ENCODE data around the gene RAPGEF2. TPM values are rescaled to one million over a fixed set of nuclear protein-coding genes. Genes with fewer than 3 reads are reported as not detected.
"Not testable (repeated sequence)": the region's sequence is repeated elsewhere in the genome, so short reads cannot be mapped to it uniquely, and the experiment has no call there.

Gene RAPGEF2
- total RNA-seq, 1 experiment from 2014 or later, result 21.2 TPM

- Histone ChIP-seq H3K79me2 (ENCODE audit: low read length) (peaks cover 3% of the 10 kb centered on the region; the same call in 1 of the 2 replicates), H4K20me1 (ENCODE audit: low read length) (no peaks in the 10 kb centered on the region), H3K36me3 (ENCODE audit: low read depth, low read length) (no peaks in the 10 kb centered on the region), H3K4me2 (ENCODE audit: low read length) (no peak overlapping the region), H3K9me2 (replicated peaks; ENCODE audit: low read length) (no peaks in the 10 kb centered on the region), H3K4me3 (ENCODE audit: low read length) (no peak overlapping the region), H3K27ac (ENCODE audit: low read length) (no peak overlapping the region), H3F3A (ENCODE audit: low read length, unreplicated experiment) (no peaks in the 10 kb centered on the region), H3K9ac (ENCODE audit: low read length) (no peak overlapping the region), H3K9me3 (ENCODE audit: low read length) (no peaks in the 10 kb centered on the region), H3K4me1 (ENCODE audit: insufficient read depth, low read length) (no peaks in the 10 kb centered on the region), H2AFZ (ENCODE audit: low read length) (no peak overlapping the region), H3K27me3 (ENCODE audit: low read length) (no peaks in the 10 kb centered on the region)
- intact Hi-C loops (cut with micrococcal nuclease), result no loop called here
- ChIA-PET POLR2A (ENCODE audit: unreplicated experiment) (no interaction called here), CTCF (no interaction called here)
- no peak for TF ChIP-seq CTCF (conservative IDR thresholded peaks at IDR 0.05; ENCODE audit: low read depth, low read length)
- TF ChIP-seq EZH2phosphoT487 (IDR thresholded peaks at IDR 0.05; ENCODE audit: borderline replicate concordance, low read length), result no peak
- TF ChIP-seq EZH2 (IDR thresholded peaks at IDR 0.05; ENCODE audit: low read length, unreplicated experiment), result no peak
- BruUV-seq (replicated peaks), result no TSS peak
- DNase-seq (no peak), ATAC-seq (no peak)
These were observed 57.4 kb downstream of the RAPGEF2 start for GRCh38 chr4:159160242-159160641.

GRCh38 chr4:159161436-159161835 lies 58.6 kb downstream of the RAPGEF2 start:
- H3K27me3 ChIP-seq (ENCODE audit: low read length); CTCF ChIA-PET; DNase-seq; H3K27ac ChIP-seq (ENCODE audit: low read length); POLR2A ChIA-PET (ENCODE audit: unreplicated experiment); H3K79me2 ChIP-seq (ENCODE audit: low read length); H3K9ac ChIP-seq (ENCODE audit: low read length); H3K9me3 ChIP-seq (ENCODE audit: low read length); ATAC-seq; BruUV-seq (replicated peaks); H4K20me1 ChIP-seq (ENCODE audit: low read length); H3F3A ChIP-seq (ENCODE audit: low read length, unreplicated experiment); H3K4me2 ChIP-seq (ENCODE audit: low read length); H3K4me3 ChIP-seq (ENCODE audit: low read length); H3K4me1 ChIP-seq (ENCODE audit: insufficient read depth, low read length); H3K9me2 ChIP-seq (replicated peaks; ENCODE audit: low read length); H2AFZ ChIP-seq (ENCODE audit: low read length); H3K36me3 ChIP-seq (ENCODE audit: low read depth, low read length); intact Hi-C loops (cut with micrococcal nuclease): not testable (repeated sequence)

- Histone ChIP-seq H3K9me3 (ENCODE audit: low read length) (no peaks in the 10 kb centered on the region), H3K27me3 (ENCODE audit: low read length) (no peaks in the 10 kb centered on the region), H3K4me1 (ENCODE audit: insufficient read depth, low read length) (no peaks in the 10 kb centered on the region), H3K36me3 (ENCODE audit: low read depth, low read length) (no peaks in the 10 kb centered on the region), H3K9me2 (replicated peaks; ENCODE audit: low read length) (no peaks in the 10 kb centered on the region), H3F3A (ENCODE audit: low read length, unreplicated experiment) (no peaks in the 10 kb centered on the region), H3K4me2 (ENCODE audit: low read length) (no peak overlapping the region), H3K79me2 (ENCODE audit: low read length) (0 out of 2 replicates have a peak, but pooled peaks cover 5% of the 10 kb centered on the region), H3K4me3 (ENCODE audit: low read length) (no peak overlapping the region), H4K20me1 (ENCODE audit: low read length) (no peaks in the 10 kb centered on the region), H2AFZ (ENCODE audit: low read length) (no peak overlapping the region), H3K9ac (ENCODE audit: low read length) (no peak overlapping the region), H3K27ac (ENCODE audit: low read length) (no peak overlapping the region)
- ATAC-seq (no peak), DNase-seq (no peak)
- POLR2A ChIA-PET (ENCODE audit: unreplicated experiment), result interaction anchor here (0.7 kb wide), 1 partner anchor 19 kb away, joined by 3 read pairs; no protein-coding TSS in a partner anchor
- BruUV-seq (replicated peaks), result no TSS peak
- TF ChIP-seq EZH2phosphoT487 (IDR thresholded peaks at IDR 0.05; ENCODE audit: borderline replicate concordance, low read length), result no peak
- TF ChIP-seq CTCF (conservative IDR thresholded peaks at IDR 0.05; ENCODE audit: low read depth, low read length), result no peak
- no peak for TF ChIP-seq EZH2 (IDR thresholded peaks at IDR 0.05; ENCODE audit: low read length, unreplicated experiment)
- CTCF ChIA-PET, result no interaction called here
- intact Hi-C loops (cut with micrococcal nuclease), result no loop called here
These were observed 59.7 kb downstream of the RAPGEF2 start for GRCh38 chr4:159162576-159162975.
